HepG2 (cell line): ENCODE measurements around the gene PIK3R3. TPM values are rescaled to one million over a fixed set of nuclear protein-coding genes. Genes with fewer than 3 reads are reported as not detected.

Experiments
- ATAC-seq: fragments of 200-7000 bp; cut with Tn5 transposase; 3 replicates; pipeline ENCODE4 v1.9.1; 2020; ENCODE audit warnings: mild to moderate bottlenecking, moderate library complexity
- BruUV-seq: library from RNA; stranded (reverse); fragments of 400-500 nt; replicated peaks from 2 replicates; lab custom pipeline; 2021; lab: Mats Ljungman, UMichigan
- CTCF ChIA-PET: fragments of 300-600 bp; formaldehyde crosslinking; extraction: SDS; loops from one replicate; lab custom pipeline; 2021; ENCODE audit warnings: low total read pairs, inconsistent platforms, low intra/inter-chr PET ratio; lab: Yijun Ruan, JAX
- POLR2A ChIA-PET: fragments of 350-600 bp; sonication (Branson Sonifier 250); formaldehyde crosslinking; loops from one replicate; lab custom pipeline; 2020; ENCODE audit warnings: antibody characterized with exemption, inconsistent platforms; lab: Yijun Ruan, JAX
- DNase-seq: peaks from one replicate; pipeline ENCODE4 v3.0.0-alpha.2; 2015; ENCODE audit warnings: low spot score
- FAIRE-seq: peaks from 3 replicates; lab custom pipeline; 2011; peaks lifted over from hg19 to GRCh38; lab: Jason Lieb, UNC
- H2AFZ ChIP-seq: one replicate; pipeline ENCODE4 v1.6.1; 2011; ENCODE audit warnings: low read length, inconsistent platforms
- H3K27ac ChIP-seq: fragments of 300-600 bp; 3 replicates; pipeline ENCODE4 v1.8.0; 2011; ENCODE audit warnings: mixed run types, mild to moderate bottlenecking, mixed read lengths, low read length, inconsistent platforms; ENCODE audit not compliant: insufficient read depth; ENCODE audit errors: extremely low read length
- H3K27me3 ChIP-seq, 2 experiments: fragments of 200-600 bp in 1 of 2; 2 replicates in 1 of 2; 3 replicates in 1 of 2; pipeline versions ENCODE4 v1.6.0 to v1.8.0; 2011; ENCODE audit warnings: low read length in 2 of 2, mild to moderate bottlenecking in 2 of 2, moderate library complexity in 2 of 2, inconsistent platforms in 1 of 2; ENCODE audit not compliant: insufficient read depth in 2 of 2, control insufficient read depth in 1 of 2
- H3K36me3 ChIP-seq, 2 experiments: fragments of 200-600 bp in 1 of 2; replicated peaks in 1 of 2; 2 replicates in 1 of 2; 3 replicates in 1 of 2; pipeline versions ENCODE4 v1.5.1 to v1.8.0; 2011; ENCODE audit warnings: low read length in 2 of 2, inconsistent platforms in 1 of 2; ENCODE audit not compliant: insufficient read depth in 2 of 2, control insufficient read depth in 1 of 2
- H3K4me1 ChIP-seq: 2 replicates; pipeline ENCODE4 v1.5.1; 2012; ENCODE audit warnings: low read length, inconsistent platforms; ENCODE audit not compliant: insufficient read depth
- H3K4me2 ChIP-seq: 2 replicates; pipeline ENCODE4 v1.6.0; 2011; ENCODE audit warnings: low read depth, low read length, inconsistent platforms
- H3K4me3 ChIP-seq, 3 experiments: fragments of 200-600 bp in 1 of 3; sonication (generic), shearing (Covaris generic) in 1 of 3; replicated peaks in 1 of 3; 2 replicates each; pipeline ENCODE4 v1.5.1; 2011 to 2016; ENCODE audit warnings: low read length in 3 of 3, inconsistent platforms in 2 of 3, low read depth in 2 of 3, mild to moderate bottlenecking in 2 of 3, control low read depth in 1 of 3, mixed read lengths in 1 of 3; ENCODE audit not compliant: insufficient read depth in 1 of 3
- H3K79me2 ChIP-seq: one replicate; pipeline ENCODE4 v1.6.1; 2011; ENCODE audit warnings: low read length, inconsistent platforms; ENCODE audit not compliant: insufficient read depth
- H3K9ac ChIP-seq: 2 replicates; pipeline ENCODE4 v1.6.0; 2011; ENCODE audit warnings: mild to moderate bottlenecking, low read depth, low read length, inconsistent platforms; ENCODE audit not compliant: insufficient read depth
- H3K9me3 ChIP-seq: 2 replicates; pipeline ENCODE4 v1.5.1; 2012; ENCODE audit warnings: mild to moderate bottlenecking, low read length
- H4K20me1 ChIP-seq: 2 replicates; pipeline ENCODE4 v1.6.0; 2011; ENCODE audit warnings: inconsistent platforms, mild to moderate bottlenecking, low read length, moderate library complexity; ENCODE audit not compliant: insufficient read depth
- CEBPG ChIP-seq: IDR thresholded peaks from 2 replicates; pipeline ENCODE4 v1.6.1; 2016
- CREB1 ChIP-seq, 2 experiments: fragments of 450-650 bp in 1 of 2; IDR thresholded peaks; 2 replicates each; pipeline ENCODE4 v1.6.1; 2016 to 2017; ENCODE audit warnings: control low read depth in 1 of 2, mild to moderate bottlenecking in 1 of 2, missing compliant biosample characterization in 1 of 2, missing genetic modification characterization in 1 of 2
- ESRRA ChIP-seq: sonication (generic); formaldehyde crosslinking; IDR thresholded peaks from 2 replicates; pipeline ENCODE4 v1.5.1; 2020; ENCODE audit warnings: mild to moderate bottlenecking, low read depth, missing genetic modification reagents
- MEF2D ChIP-seq: sonication (generic); formaldehyde crosslinking; IDR thresholded peaks from 2 replicates; pipeline ENCODE4 v1.5.1; 2020; ENCODE audit warnings: mild to moderate bottlenecking, missing genetic modification reagents
- MIER2 ChIP-seq: IDR thresholded peaks from 2 replicates; pipeline ENCODE4 v1.6.1; 2016; ENCODE audit warnings: missing biosample characterization, missing genetic modification reagents
- SAFB2 ChIP-seq: sonication (generic); formaldehyde crosslinking; IDR thresholded peaks from 2 replicates; pipeline ENCODE4 v1.5.1; 2020; ENCODE audit warnings: missing genetic modification reagents, low read depth, mild to moderate bottlenecking, borderline replicate concordance
- ZFP82 ChIP-seq: sonication (generic); formaldehyde crosslinking; IDR thresholded peaks from 2 replicates; pipeline ENCODE4 v1.5.1; 2020; ENCODE audit warnings: mild to moderate bottlenecking, missing genetic modification reagents, borderline replicate concordance
- ZNF350 ChIP-seq: sonication (generic); formaldehyde crosslinking; IDR thresholded peaks from 2 replicates; pipeline ENCODE4 v1.4.0; 2020; ENCODE audit warnings: mild to moderate bottlenecking, low read depth, missing genetic modification reagents, borderline replicate concordance
- ZNF451 ChIP-seq: sonication (generic); formaldehyde crosslinking; IDR thresholded peaks from 2 replicates; pipeline ENCODE4 v1.5.0; 2020; ENCODE audit warnings: mild to moderate bottlenecking, missing genetic modification reagents
- ZNF572 ChIP-seq: sonication (generic); formaldehyde crosslinking; IDR thresholded peaks from 2 replicates; pipeline ENCODE4 v1.5.1; 2020; ENCODE audit warnings: mild to moderate bottlenecking, missing genetic modification reagents
- WGBS: methylation state at CpG from one replicate; pipeline ENCODE4 v1.1.6; 2017; ENCODE audit warnings: low lambda C conversion rate; 5-methylcytosine and 5-hydroxymethylcytosine counted together
- in situ Hi-C: cut with HindIII; loops from 2 replicates; pipeline ENCODE4 v1.10.0; 2017; ENCODE audit warnings: low pct_unique_long_range_greater_than_20kb; ENCODE audit not compliant: extremely low pct_ligation_motif_present
- intact Hi-C: fragments of 100-400 bp; cut with micrococcal nuclease; formaldehyde crosslinking; loops from one replicate; pipeline ENCODE4 v1.10.0; 2022; ENCODE audit not compliant: unreplicated experiment
- polyA plus RNA-seq, 8 experiments: library from polyadenylated mRNA; depleted of rRNA in 3 of 8; stranded (reverse) in 7 of 8; unstranded in 1 of 8; fragments of >200 nt; fragmentation: Illumina TruSeq in 4 of 8; extraction: Trizol in 4 of 8; gene quantifications; 2 replicates each; pipeline versions ENCODE4 v1.2.1 to v1.2.3, GENCODE V29; 2011 to 2016; ENCODE audit warnings: low read depth in 4 of 8, missing spikeins in 1 of 8, mixed read lengths in 1 of 8; ENCODE audit not compliant: insufficient read depth in 1 of 8
- total RNA-seq, 5 experiments: library from RNA; depleted of rRNA; stranded (reverse); fragments of >200 nt; fragmentation: Illumina TruSeq; extraction: Trizol; gene quantifications; 2 replicates each; pipeline ENCODE4 v1.2.3, GENCODE V29; 2016; ENCODE audit warnings: low read depth in 1 of 5
- TF ChIP-seq, protein P1 (sequence below): sonication (generic); formaldehyde crosslinking; IDR thresholded peaks from 2 replicates; pipeline ENCODE4 v1.8.0; 2022; ENCODE audit warnings: mild to moderate bottlenecking, missing genetic modification reagents
- TF ChIP-seq, protein P2 (sequence below): sonication (generic); formaldehyde crosslinking; IDR thresholded peaks from 2 replicates; pipeline ENCODE4 v1.4.0; 2020; ENCODE audit warnings: missing genetic modification reagents, borderline replicate concordance
- TF ChIP-seq, protein P3 (sequence below): sonication (generic); formaldehyde crosslinking; IDR thresholded peaks from 2 replicates; pipeline ENCODE4 v1.5.0; 2020; ENCODE audit warnings: mild to moderate bottlenecking, missing genetic modification reagents, moderate library complexity
- TF ChIP-seq, protein P4 (sequence below): fragments of 450-650 bp; IDR thresholded peaks from 2 replicates; pipeline ENCODE4 v1.6.1; 2016

PIK3R3 gene
- total and polyA plus RNA-seq, 2 of the 13 experiments (the other 11 are each of a cell fraction or from before 2014, with no cell fraction given): 0.37 to 6.9 TPM

DNA sequence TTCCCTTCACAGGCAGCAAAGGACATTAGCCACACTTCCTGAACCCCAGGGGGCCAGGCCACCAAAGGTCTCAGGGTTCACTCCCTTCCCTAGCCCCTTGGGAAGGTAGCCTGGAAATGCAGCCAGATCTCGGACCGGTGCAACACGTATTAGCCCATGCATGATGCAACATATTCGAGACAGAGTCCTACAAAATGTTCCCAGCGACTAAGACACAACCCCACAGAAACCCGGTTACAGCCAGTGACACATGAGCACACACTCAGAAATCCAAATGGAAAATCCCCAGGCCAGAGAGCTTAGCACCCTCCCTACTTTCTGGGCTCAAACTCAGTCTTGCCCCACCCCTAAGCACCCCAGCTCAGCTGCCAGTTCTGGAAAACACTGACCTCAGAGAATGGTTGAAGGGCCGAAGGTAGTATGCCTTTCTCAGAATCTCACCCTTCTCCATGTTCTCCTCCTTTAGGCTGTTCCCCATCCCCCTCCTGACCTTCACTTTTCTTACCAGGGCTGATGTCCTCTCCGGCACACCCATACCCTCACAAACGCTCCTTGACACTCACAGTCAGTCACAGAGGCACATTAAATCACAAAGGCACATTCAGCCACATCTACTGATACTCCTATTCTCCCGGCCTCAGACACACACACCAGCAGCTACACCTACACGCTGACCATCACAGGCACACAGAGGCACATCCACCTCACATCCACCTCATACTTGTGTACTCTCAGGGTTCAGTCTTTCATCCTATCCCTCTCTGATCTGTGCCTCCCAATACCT is 42.2 kb upstream of the PIK3R3 start, which contains the start of gene TSPAN1 (continued):
- TF ChIP-seq ZNF451 (CRISPR knock-in tag) (no peak), ZNF350 (no peak), CEBPG (CRISPR knock-in tag) (peak; percentile 71), ZFP82 (CRISPR knock-in tag) (no peak)
- TF ChIP-seq, protein P1, sequence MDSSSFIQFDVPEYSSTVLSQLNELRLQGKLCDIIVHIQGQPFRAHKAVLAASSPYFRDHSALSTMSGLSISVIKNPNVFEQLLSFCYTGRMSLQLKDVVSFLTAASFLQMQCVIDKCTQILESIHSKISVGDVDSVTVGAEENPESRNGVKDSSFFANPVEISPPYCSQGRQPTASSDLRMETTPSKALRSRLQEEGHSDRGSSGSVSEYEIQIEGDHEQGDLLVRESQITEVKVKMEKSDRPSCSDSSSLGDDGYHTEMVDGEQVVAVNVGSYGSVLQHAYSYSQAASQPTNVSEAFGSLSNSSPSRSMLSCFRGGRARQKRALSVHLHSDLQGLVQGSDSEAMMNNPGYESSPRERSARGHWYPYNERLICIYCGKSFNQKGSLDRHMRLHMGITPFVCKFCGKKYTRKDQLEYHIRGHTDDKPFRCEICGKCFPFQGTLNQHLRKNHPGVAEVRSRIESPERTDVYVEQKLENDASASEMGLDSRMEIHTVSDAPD (CRISPR knock-in tag): no peak

DNA sequence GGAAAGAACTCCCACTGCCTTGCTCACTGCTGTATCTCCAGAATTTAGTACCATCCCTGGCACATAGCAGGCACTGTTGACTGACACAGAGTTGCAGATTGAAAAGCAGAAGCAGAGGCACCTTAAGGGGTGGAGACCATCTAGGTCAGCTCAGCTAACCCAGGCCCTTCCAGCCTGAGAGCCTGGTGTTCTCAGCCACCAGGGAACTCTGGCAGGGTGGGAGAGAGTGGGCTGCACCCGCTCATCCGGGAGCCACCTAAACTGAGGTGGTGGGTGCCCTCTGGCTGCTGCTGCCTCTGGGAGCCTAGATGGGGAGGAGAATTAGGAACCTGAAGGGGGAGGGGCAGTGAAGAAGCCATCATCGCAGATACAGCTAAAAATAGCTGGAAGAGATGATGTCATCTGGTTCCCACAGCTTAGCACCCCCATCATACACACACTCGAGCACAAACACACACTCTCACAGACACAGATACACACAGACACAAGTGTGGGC is 41.0 kb upstream of the PIK3R3 start:
- no peak for DNase-seq
- 0% methylated on average over 3 of the region's 4 CpGs for WGBS
- H4K20me1 ChIP-seq: no peaks in the 10 kb centered on the region
- ChIA-PET CTCF (no interaction called here), POLR2A (no interaction called here)
- peak overlapping the region; percentile 70; the same call in 1 of the 2 replicates for H3K4me2 ChIP-seq
- no peak overlapping the region for H2AFZ ChIP-seq
- no peak overlapping the region for H3K27ac ChIP-seq
- intact Hi-C loops (no loop called here), in situ Hi-C loops (no loop called here)
- no peaks in the 10 kb centered on the region for H3K79me2 ChIP-seq
- H3K9me3 ChIP-seq: no peaks in the 10 kb centered on the region
- no TSS peak for BruUV-seq
- ATAC-seq: no peak; the same call in 2 of the 3 replicates
- no peak overlapping the region for H3K9ac ChIP-seq
- H3K4me1 ChIP-seq: peaks cover 24% of the 10 kb centered on the region
- H3K4me3 ChIP-seq: no peak overlapping the region
- no peak for FAIRE-seq
- peaks cover 0 to 10% of the 10 kb centered on the region in 2 experiments; a peak in 2 of 5 replicates for H3K27me3 ChIP-seq
- no peaks in the 10 kb centered on the region for H3K36me3 ChIP-seq
- TF ChIP-seq CREB1 (IDR thresholded peaks at IDR 0.05): peak; percentile 22; the same call in 1 of the 2 replicates
- TF ChIP-seq CREB1 (CRISPR knock-in tag; IDR thresholded peaks at IDR 0.05): no peak
- TF ChIP-seq, protein P2, sequence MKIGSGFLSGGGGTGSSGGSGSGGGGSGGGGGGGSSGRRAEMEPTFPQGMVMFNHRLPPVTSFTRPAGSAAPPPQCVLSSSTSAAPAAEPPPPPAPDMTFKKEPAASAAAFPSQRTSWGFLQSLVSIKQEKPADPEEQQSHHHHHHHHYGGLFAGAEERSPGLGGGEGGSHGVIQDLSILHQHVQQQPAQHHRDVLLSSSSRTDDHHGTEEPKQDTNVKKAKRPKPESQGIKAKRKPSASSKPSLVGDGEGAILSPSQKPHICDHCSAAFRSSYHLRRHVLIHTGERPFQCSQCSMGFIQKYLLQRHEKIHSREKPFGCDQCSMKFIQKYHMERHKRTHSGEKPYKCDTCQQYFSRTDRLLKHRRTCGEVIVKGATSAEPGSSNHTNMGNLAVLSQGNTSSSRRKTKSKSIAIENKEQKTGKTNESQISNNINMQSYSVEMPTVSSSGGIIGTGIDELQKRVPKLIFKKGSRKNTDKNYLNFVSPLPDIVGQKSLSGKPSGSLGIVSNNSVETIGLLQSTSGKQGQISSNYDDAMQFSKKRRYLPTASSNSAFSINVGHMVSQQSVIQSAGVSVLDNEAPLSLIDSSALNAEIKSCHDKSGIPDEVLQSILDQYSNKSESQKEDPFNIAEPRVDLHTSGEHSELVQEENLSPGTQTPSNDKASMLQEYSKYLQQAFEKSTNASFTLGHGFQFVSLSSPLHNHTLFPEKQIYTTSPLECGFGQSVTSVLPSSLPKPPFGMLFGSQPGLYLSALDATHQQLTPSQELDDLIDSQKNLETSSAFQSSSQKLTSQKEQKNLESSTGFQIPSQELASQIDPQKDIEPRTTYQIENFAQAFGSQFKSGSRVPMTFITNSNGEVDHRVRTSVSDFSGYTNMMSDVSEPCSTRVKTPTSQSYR (CRISPR knock-in tag): peak; percentile 48; the same call in 1 of the 2 replicates
- no peak for TF ChIP-seq ZNF572 (CRISPR knock-in tag)
- no peak for TF ChIP-seq SAFB2
- TF ChIP-seq MIER2: no peak
- TF ChIP-seq, protein P3, sequence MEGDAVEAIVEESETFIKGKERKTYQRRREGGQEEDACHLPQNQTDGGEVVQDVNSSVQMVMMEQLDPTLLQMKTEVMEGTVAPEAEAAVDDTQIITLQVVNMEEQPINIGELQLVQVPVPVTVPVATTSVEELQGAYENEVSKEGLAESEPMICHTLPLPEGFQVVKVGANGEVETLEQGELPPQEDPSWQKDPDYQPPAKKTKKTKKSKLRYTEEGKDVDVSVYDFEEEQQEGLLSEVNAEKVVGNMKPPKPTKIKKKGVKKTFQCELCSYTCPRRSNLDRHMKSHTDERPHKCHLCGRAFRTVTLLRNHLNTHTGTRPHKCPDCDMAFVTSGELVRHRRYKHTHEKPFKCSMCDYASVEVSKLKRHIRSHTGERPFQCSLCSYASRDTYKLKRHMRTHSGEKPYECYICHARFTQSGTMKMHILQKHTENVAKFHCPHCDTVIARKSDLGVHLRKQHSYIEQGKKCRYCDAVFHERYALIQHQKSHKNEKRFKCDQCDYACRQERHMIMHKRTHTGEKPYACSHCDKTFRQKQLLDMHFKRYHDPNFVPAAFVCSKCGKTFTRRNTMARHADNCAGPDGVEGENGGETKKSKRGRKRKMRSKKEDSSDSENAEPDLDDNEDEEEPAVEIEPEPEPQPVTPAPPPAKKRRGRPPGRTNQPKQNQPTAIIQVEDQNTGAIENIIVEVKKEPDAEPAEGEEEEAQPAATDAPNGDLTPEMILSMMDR (CRISPR knock-in tag): peak; percentile 26; the same call in 1 of the 2 replicates
- TF ChIP-seq MEF2D: 0 out of 2 replicates have a peak, but pooled peaks have one; percentile 27
- TF ChIP-seq, protein P4, sequence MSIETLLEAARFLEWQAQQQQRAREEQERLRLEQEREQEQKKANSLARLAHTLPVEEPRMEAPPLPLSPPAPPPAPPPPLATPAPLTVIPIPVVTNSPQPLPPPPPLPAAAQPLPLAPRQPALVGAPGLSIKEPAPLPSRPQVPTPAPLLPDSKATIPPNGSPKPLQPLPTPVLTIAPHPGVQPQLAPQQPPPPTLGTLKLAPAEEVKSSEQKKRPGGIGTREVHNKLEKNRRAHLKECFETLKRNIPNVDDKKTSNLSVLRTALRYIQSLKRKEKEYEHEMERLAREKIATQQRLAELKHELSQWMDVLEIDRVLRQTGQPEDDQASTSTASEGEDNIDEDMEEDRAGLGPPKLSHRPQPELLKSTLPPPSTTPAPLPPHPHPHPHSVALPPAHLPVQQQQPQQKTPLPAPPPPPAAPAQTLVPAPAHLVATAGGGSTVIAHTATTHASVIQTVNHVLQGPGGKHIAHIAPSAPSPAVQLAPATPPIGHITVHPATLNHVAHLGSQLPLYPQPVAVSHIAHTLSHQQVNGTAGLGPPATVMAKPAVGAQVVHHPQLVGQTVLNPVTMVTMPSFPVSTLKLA: no peak
- no peak for TF ChIP-seq ESRRA (CRISPR knock-in tag)
